Measurements from ENCODE around the gene SPON2.

The SPON2 gene

DNA sequence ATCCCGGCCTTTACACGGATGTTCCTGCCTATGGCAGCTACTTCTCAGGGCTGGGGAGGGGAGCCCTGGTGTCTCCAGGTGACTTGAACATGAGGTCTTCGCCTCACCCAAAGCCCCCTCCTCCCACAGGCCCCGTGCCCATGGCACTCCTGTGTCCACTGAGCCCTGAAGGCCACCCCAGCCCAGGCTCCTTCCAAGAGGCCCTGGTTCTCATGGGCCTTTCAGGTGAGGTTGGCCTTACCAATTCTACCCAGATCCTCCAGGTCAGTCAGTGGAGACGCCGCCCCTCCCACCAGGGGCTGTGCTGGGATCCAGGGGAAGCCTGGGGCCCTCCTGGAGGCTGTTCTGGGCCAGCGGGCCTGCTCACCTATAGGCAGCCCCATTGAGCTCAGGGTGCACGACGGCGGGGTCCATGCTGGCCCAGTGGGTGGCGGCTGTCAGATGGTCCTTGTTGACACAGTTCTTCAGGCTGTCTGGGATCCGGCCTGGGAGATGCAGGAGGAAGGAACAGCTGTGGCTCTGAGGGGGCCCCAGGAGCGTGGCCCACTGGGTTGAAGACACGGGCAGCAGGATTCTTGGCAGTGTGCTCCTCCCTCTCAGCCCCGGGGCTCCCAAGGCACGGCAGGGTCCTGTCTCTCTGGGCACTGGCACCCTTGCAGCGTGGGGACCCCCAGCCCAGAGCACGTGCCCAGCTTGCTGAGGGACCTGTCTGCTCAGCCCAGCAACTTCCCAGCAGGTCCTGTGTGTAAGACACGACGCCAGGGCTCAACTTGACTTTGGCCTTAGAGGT lies 40.4 kb upstream of the SPON2 start:
- Mint-ChIP-seq H3K36me3 (no peaks in the 10 kb centered on the region), H3K27ac (no peak overlapping the region), H3K9me3 (no peaks in the 10 kb centered on the region), H3K4me3 (no peak overlapping the region), H3K4me1 (peaks cover 12% of the 10 kb centered on the region), H3K27me3 (no peaks in the 10 kb centered on the region)
- DNase-seq (ENCODE audit: low spot score in 2 of 2): no peak
- no peak for ATAC-seq (ENCODE audit: low read depth)

DNA sequence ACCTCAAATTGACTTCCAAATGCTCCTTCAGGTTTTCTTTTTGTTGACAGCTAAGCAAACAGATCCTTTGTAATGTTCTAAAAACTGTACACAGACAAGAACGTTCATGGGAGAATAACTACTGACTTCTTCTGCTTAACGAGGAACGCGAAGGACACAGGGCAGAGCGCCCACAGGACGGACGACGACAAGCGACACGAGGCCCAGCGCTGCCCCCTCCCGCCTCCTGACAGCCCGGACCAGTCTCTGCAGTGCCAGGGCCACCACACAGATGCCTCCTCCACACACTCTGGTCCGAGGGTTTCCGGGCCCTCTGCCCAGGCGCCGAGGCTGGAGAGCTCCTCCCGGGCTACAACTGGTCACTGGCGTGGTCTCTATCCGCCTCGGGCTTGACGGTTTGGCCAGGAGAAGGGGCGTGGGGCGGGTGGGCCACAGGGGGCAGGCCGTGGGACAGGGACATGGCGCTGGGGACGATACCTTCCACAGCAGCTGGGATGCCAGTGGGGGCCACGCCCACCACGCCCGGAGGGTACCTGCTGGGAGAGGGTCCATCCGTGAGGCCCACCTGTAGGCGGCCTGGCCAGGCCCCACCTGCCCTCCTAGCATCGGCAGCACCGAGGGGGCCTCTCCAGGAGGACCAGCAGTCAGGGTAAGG lies 39.6 kb upstream of the SPON2 start:
- Mint-ChIP-seq H3K4me1 (peaks cover 9% of the 10 kb centered on the region), H3K27me3 (no peaks in the 10 kb centered on the region), H3K4me3 (no peak overlapping the region), H3K27ac (no peak overlapping the region), H3K36me3 (no peaks in the 10 kb centered on the region), H3K9me3 (no peaks in the 10 kb centered on the region)
- ATAC-seq (ENCODE audit: low read depth) (no peak), DNase-seq (ENCODE audit: low spot score in 2 of 2) (no peak)

DNA sequence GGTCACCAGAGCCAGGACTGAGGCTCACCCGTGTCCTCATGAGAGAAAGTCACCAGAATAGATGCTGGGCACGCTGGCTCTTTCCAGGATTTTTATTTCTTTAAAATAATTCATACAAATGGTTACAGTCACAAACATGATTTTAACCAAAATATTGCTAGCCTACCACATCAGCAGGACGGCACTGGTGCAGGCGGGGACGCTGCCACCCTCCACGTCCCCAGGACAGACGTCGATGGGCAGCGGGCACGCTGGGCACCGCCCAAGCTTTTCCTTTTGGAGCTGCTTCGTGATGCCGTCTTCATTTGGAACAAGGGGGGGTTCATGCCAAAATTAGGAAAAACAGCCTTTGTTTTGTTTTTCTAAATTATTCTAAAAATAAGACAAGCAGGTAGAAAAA lies 39.0 kb upstream of the SPON2 start:
- H3K27me3 Mint-ChIP-seq: no peaks in the 10 kb centered on the region
- no peak overlapping the region for H3K4me3 Mint-ChIP-seq
- no peaks in the 10 kb centered on the region for H3K9me3 Mint-ChIP-seq
- H3K27ac Mint-ChIP-seq: no peak overlapping the region
- DNase-seq (ENCODE audit: low spot score in 2 of 2) (no peak), ATAC-seq (ENCODE audit: low read depth) (no peak)
- H3K4me1 Mint-ChIP-seq: peaks cover 8% of the 10 kb centered on the region
- H3K36me3 Mint-ChIP-seq: no peaks in the 10 kb centered on the region

DNA sequence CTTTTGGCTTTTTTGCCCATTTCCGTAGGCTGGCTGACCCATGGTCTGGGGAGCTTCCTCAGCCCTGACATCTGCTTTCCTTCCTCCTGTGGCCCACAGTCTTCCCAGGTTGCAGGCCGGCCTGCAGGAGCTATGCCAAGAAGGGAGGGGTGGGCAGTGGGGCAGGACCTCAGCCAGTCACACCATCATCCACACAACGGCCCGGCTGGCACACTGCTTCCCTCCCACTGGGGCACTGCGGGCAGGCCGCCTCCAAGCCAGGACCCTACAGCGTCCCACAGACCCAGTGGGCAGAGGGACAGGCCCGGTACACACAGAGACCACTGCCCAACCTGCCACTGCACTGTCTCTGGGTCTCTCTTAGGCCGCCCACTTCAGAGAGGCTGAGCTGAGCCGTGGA lies 38.6 kb upstream of the SPON2 start:
- ATAC-seq (ENCODE audit: low read depth): no peak

DNA sequence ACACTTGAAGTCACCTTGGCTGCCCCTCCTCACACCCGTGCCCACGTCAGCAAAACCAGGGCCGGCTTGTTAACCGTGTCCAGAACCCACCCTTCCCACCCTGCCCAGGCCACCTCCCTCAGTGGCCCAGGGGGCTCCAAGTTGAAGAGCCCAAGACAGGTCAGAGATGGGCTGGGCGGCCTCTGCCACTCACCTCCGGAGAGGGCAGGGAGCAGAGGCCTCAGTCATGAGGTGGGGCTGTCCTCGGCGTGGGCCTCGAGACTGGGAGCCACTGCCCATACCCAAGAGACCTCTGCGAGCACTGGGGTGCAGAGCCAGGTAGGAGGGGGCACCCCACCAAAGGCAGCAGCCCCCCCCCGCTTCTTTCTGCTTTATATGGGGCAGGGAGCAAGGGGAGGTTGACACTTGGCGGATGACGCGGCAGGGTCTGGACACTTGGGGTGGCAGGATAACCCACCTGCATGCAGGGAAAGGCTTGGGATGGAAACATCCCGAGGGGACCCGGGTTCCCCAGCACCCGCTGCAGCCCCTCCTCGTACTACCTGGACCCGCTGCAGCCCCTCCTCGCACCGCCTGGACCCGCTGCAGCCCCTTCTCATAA lies 38.0 kb upstream of the SPON2 start:
- Mint-ChIP-seq H3K4me1 (peaks cover 8% of the 10 kb centered on the region), H3K9me3 (no peaks in the 10 kb centered on the region), H3K27ac (no peak overlapping the region), H3K36me3 (no peaks in the 10 kb centered on the region), H3K27me3 (no peaks in the 10 kb centered on the region), H3K4me3 (no peak overlapping the region)
- no peak for ATAC-seq (ENCODE audit: low read depth)
- DNase-seq (ENCODE audit: low spot score in 2 of 2): no peak

More for the DNA sequence above, 38.6 kb upstream of the SPON2 start:
- Mint-ChIP-seq H3K9me3 (no peaks in the 10 kb centered on the region), H3K27me3 (no peaks in the 10 kb centered on the region), H3K4me1 (peaks cover 8% of the 10 kb centered on the region), H3K27ac (no peak overlapping the region), H3K36me3 (no peaks in the 10 kb centered on the region), H3K4me3 (no peak overlapping the region)
- no peak for DNase-seq (ENCODE audit: low spot score in 2 of 2)

DNA sequence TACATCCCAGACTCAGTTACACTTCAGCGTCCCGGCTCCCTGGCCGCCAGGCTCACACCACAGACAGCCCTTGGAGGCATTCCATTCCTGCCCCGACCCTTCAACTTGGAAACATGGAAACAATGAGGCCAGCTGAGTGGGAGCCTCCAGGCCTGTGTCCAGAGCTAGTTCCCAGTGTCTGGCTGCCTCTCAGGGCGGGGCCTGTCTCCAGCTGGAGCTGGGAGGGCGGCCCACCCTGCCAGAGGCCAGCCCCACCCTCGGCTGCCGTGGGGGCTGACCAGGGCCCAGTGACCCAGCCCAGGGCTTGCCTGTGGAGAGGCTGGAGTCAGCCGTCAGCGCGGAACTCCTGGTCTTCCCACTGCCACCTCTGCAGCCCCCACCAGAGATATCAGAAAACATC lies 37.4 kb upstream of the SPON2 start:
- Mint-ChIP-seq H3K4me3 (no peak overlapping the region), H3K27ac (no peak overlapping the region), H3K4me1 (peaks cover 8% of the 10 kb centered on the region), H3K9me3 (no peaks in the 10 kb centered on the region), H3K27me3 (no peaks in the 10 kb centered on the region), H3K36me3 (no peaks in the 10 kb centered on the region)
- DNase-seq (ENCODE audit: low spot score in 2 of 2) (no peak), ATAC-seq (ENCODE audit: low read depth) (no peak)

DNA sequence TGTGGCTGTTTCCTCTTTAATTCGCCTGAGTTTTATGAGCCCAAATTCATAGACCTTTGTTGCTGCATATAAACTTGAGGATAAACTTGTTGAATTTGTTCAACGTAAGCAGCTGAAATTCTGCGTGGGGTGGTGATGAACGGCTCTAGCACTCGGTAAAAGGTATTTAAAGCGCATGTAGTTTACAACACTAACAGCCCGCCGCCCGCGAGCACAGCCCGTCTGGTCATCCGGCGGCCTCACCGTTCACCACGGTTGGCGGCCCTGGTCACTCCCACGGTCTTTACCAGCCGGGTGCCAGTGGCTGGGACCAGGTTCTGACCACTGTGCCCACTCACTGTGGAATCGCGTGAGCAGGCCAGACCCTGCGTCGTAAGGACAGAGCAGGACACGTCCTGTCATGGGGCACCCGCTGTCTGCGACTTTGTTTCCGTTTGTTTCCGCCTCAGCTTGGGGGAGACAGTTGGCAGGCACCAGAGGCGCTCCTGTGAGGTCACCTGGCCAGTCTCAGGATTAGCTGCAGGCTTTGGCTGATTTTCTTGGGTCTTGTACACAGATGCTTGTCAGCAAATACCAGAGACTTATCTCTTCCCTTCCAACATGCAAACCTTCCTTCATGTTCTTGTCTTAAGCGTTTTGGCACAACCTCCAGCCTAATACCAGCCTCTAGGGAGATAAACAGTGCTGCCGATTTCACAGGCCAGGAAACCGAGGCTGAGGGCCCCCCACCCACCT lies 36.8 kb upstream of the SPON2 start:
- H3K27ac Mint-ChIP-seq: no peak overlapping the region
- no peaks in the 10 kb centered on the region for H3K36me3 Mint-ChIP-seq
- H3K4me1 Mint-ChIP-seq: peaks cover 10% of the 10 kb centered on the region

DNA sequence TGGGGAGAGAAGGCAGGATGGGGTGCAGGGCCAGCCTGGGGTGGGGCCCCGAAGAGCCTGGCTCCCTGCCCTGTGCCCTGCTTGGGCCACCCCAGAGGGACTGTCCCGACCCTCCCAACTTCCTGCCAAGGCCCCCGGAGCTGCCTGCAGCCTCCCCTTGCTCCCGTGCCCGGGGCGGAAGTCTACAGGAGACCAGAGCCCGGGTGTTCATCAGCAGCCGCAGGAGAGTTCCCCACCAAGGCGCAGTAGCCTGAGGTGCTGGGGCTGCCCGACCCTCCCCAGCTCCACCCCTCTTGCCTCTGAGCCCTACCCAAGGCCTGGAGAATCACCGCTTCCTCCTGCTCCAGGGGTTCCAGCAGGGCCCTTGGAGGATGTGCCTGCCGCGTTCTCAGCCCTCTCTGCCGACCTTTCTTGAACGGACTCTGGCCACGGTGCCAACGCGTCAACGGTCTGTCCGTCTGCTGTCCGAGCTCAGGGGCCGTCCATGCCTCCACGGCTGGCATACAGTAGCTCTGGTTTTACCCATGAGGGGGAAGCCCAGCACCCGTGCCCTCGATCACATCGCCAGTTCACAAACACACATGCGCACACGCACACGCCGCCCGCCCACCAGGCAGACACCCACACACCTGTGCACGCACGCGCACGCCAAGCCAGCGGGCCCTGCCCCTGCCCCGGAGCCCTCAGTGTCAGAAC lies 36.0 kb upstream of the SPON2 start:
- peak; percentile 29 for ATAC-seq (ENCODE audit: low read depth)

More for the DNA sequence above, 36.8 kb upstream of the SPON2 start:
- no peaks in the 10 kb centered on the region for H3K27me3 Mint-ChIP-seq
- no peak for ATAC-seq (ENCODE audit: low read depth)
- H3K4me3 Mint-ChIP-seq: no peak overlapping the region
- no peak for DNase-seq (ENCODE audit: low spot score in 2 of 2)
- no peaks in the 10 kb centered on the region for H3K9me3 Mint-ChIP-seq

DNA sequence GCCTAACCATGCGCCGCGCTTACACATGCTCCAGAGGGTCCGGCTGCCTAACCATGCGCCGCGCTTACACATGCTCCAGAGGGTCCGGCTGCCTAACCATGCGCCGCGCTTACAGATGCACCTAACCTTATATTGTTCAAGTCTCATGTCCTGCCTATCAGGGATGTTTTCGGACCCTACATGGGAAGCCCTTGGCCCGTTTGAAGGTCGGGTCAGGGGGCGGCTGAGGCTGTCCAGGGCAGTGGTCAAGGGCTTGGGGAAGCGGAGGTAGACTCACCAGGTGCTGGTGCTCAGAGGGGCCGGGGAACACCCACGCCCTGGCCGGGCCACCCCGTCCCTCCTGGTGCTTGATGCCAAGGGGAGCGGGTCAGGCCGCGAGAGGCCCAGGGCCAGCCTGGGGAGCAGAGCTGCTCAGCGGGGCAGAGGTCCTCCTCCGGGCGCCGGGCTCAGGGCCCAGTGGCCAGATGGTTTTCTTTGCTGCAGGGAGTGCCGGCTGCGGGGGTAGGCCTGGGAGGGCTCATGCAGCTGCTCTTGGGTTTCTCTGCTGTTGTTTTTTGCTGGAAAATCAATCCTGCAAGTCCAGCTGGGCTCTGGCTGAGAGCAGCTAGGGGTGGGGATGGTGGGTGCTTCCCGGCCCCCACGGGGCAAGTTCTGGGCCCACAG lies 35.4 kb upstream of the SPON2 start:
- no peak overlapping the region for H3K27ac Mint-ChIP-seq

More for the DNA sequence above, 36.0 kb upstream of the SPON2 start:
- Mint-ChIP-seq H3K4me1 (peaks cover 13% of the 10 kb centered on the region), H3K27ac (no peak overlapping the region), H3K36me3 (no peaks in the 10 kb centered on the region), H3K4me3 (no peak overlapping the region), H3K27me3 (no peaks in the 10 kb centered on the region), H3K9me3 (no peaks in the 10 kb centered on the region)
- DNase-seq (ENCODE audit: low spot score in 2 of 2): no peak

DNA sequence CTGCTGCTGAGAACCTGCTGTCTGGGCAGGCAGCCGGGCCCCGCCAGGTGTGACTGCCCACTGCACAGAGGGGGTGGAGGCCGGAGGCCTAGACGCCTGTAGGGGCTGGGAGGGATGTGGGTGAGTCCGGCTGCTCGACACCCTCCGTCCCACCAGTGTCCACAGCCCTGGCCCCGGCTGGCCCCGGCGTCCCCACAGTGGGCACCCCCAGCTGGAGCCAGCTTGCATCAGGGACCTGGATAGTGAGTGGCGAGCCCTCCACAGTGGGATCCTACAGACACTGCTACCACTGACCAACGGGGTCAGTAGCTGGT lies 34.7 kb upstream of the SPON2 start:
- H3K36me3 Mint-ChIP-seq: no peaks in the 10 kb centered on the region
- H3K9me3 Mint-ChIP-seq: no peaks in the 10 kb centered on the region
- ATAC-seq (ENCODE audit: low read depth): no peak

More for the DNA sequence above, 35.4 kb upstream of the SPON2 start:
- DNase-seq (ENCODE audit: low spot score in 2 of 2): no peak
- Mint-ChIP-seq H3K4me3 (no peak overlapping the region), H3K4me1 (peaks cover 19% of the 10 kb centered on the region), H3K36me3 (no peaks in the 10 kb centered on the region), H3K27me3 (no peaks in the 10 kb centered on the region), H3K9me3 (no peaks in the 10 kb centered on the region)
- ATAC-seq (ENCODE audit: low read depth): no peak

DNA sequence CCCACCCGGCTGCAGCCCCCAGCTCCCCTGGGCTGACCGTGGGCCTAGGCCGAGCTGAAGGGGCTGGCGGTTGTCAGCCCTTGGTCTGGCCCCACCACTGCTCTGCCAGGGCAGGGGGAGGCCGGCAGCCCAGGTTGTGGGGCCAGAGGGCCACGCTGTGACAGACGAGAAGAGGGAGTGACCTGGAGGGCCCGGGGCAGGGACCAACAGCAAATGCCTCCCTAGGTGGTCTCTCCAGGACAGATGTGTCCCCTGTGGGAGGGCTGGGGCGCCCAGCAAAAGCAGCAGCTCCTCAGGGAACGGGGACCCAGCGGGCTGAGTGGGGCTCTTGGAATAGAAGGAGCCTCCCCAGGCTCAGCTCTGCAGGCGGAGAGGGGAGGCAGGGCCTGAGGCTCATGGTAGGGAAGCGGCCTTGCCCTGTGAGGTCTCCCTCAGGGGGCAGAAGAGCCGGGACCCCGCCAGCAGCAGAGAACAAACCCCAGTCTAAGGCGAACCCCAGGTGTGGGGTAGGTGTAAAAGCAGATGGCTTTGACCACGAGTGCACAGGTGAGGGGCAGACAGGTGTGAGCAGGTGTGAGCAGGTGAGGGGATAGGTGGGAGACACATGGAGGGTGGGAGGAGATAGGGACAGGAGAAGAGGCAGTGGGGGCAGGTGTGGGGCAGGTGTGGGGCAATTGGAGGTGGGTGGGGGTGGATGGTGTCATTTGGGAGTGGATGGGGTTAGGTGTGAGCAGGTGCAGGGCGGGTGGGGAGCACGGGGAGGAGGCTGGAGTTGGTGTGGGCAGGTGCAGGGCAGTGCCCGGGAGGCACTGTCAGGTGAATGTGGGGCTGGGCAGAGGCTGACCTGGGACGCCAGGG lies 34.1 kb upstream of the SPON2 start:
- H3K4me1 Mint-ChIP-seq: peaks cover 26% of the 10 kb centered on the region
- no peak overlapping the region for H3K4me3 Mint-ChIP-seq
- peaks cover 2% of the 10 kb centered on the region for H3K27me3 Mint-ChIP-seq
- no peaks in the 10 kb centered on the region for H3K36me3 Mint-ChIP-seq
- ATAC-seq (ENCODE audit: low read depth) (no peak), DNase-seq (ENCODE audit: low spot score in 2 of 2) (no peak)
- H3K9me3 Mint-ChIP-seq: no peaks in the 10 kb centered on the region
- no peak overlapping the region for H3K27ac Mint-ChIP-seq

More for the DNA sequence above, 34.7 kb upstream of the SPON2 start:
- H3K4me3 Mint-ChIP-seq: no peak overlapping the region
- H3K27ac Mint-ChIP-seq: no peak overlapping the region
- no peak for DNase-seq (ENCODE audit: low spot score in 2 of 2)
- no peaks in the 10 kb centered on the region for H3K27me3 Mint-ChIP-seq
- peaks cover 21% of the 10 kb centered on the region for H3K4me1 Mint-ChIP-seq

DNA sequence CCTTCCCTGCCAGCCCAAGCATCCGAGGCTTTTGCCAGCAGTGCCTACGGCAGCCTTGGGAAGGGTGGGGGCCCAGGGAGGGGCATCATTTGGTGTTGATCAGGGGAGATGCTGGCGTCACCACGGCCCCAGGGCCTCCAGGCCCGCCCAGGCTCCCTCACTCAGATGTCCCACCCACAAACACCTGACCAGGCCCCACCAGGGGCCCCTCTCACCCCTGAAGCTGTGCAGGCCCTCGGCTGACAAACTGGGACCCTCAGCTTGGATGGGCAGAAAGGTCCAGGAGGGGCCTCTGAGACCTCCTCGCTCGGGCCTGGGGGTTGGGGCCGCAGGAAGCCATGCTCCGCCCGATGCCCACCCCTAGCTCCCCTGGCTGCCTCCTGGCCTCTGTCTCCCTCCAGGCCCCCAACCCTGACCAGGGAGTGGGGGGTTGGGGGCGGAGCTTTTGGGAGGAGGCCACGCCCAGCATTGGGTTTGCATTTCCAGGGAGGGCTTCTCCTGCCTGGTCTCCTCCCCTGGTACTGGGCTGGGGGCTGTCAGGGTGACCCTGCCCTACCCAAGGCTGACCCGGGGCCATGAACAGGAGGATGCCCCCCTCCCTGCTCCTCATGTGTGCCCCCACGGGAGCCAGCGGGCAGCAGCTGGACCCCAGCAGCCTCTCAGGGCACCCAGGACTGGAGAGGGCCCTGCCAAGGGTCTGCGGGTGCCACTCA lies 33.4 kb upstream of the SPON2 start:
- ATAC-seq (ENCODE audit: low read depth): no peak
- H3K27ac Mint-ChIP-seq: no peak overlapping the region
- no peaks in the 10 kb centered on the region for H3K9me3 Mint-ChIP-seq
- DNase-seq (ENCODE audit: low spot score in 2 of 2): no peak
- H3K4me1 Mint-ChIP-seq: peaks cover 28% of the 10 kb centered on the region
- no peaks in the 10 kb centered on the region for H3K36me3 Mint-ChIP-seq
- peaks cover 2% of the 10 kb centered on the region for H3K27me3 Mint-ChIP-seq
- H3K4me3 Mint-ChIP-seq: no peak overlapping the region
